H1 (cell line): ENCODE measurements around the gene SPINK1. TPM values are rescaled to one million over a fixed set of nuclear protein-coding genes. Genes with fewer than 3 reads are reported as not detected.
A peak's percentile ranks its signal among the peaks of the same experiment; 100 is the strongest.

Experiments used
- CTCF ChIA-PET: fragments of 300-600 bp; sonication (Branson Sonifier 250); formaldehyde crosslinking; loops from one replicate; lab custom pipeline; 2021; ENCODE audit not compliant: partially characterized antibody; lab: Charles Lee
- POLR2A ChIA-PET: fragments of 300-600 bp; sonication (Branson Sonifier 250); formaldehyde crosslinking; loops from one replicate; lab custom pipeline; 2021; ENCODE audit warnings: inconsistent platforms; ENCODE audit not compliant: partially characterized antibody; lab: Charles Lee
- DNase-seq, 2 experiments: peaks; one replicate each; pipeline versions ENCODE4 v3.0.0 to v3.0.0-alpha.2; 2010 to 2022; ENCODE audit warnings: low spot score in 2 of 2, low read depth in 1 of 2, mixed read lengths in 1 of 2
- FAIRE-seq: peaks from 2 replicates; lab custom pipeline; 2011; peaks lifted over from hg19 to GRCh38; lab: Jason Lieb, UNC
- H2AFZ ChIP-seq: 2 replicates; pipeline ENCODE4 v1.8.1; 2012; ENCODE audit warnings: low read length, inconsistent platforms
- H2AK5ac ChIP-seq: 2 replicates; pipeline ENCODE4 v1.6.1; 2013; ENCODE audit warnings: low read depth, low read length
- H2BK120ac ChIP-seq: replicated peaks from 2 replicates; pipeline ENCODE3; 2013; ENCODE audit warnings: low read depth, low read length, inconsistent platforms
- H2BK12ac ChIP-seq: 2 replicates; pipeline ENCODE4 v1.6.1; 2013; ENCODE audit warnings: low read depth, low read length
- H2BK15ac ChIP-seq: 2 replicates; pipeline ENCODE4 v1.6.1; 2013; ENCODE audit warnings: low read length
- H2BK20ac ChIP-seq: 2 replicates; pipeline ENCODE4 v1.6.1; 2013; ENCODE audit warnings: low read length
- H2BK5ac ChIP-seq: 2 replicates; pipeline ENCODE4 v1.6.1; 2013; ENCODE audit warnings: low read depth, low read length
- H3K14ac ChIP-seq: 2 replicates; pipeline ENCODE4 v1.6.1; 2013; ENCODE audit warnings: inconsistent platforms; ENCODE audit not compliant: insufficient read length
- H3K18ac ChIP-seq: 2 replicates; pipeline ENCODE4 v1.6.1; 2013; ENCODE audit warnings: low read length; ENCODE audit errors: extremely low read depth
- H3K23ac ChIP-seq: 2 replicates; pipeline ENCODE4 v1.6.1; 2013; ENCODE audit warnings: inconsistent platforms; ENCODE audit not compliant: insufficient read length
- H3K23me2 ChIP-seq: 2 replicates; pipeline ENCODE4 v1.6.1; 2013; ENCODE audit warnings: low read depth, low read length
- H3K27ac ChIP-seq: 2 replicates; pipeline ENCODE4 v1.6.1; 2011; ENCODE audit warnings: low read depth, low read length, inconsistent platforms
- H3K27me3 ChIP-seq, 4 experiments: replicated peaks in 1 of 4; 1 replicate in 1 of 4; 2 replicates in 3 of 4; pipeline versions ENCODE4 v1.6.1 to v1.8.1; 2011 to 2013; ENCODE audit warnings: low read length in 3 of 4, mild to moderate bottlenecking in 3 of 4, inconsistent platforms in 2 of 4, mixed read lengths in 2 of 4, moderate library complexity in 1 of 4; ENCODE audit not compliant: control insufficient read depth in 3 of 4, insufficient read depth in 3 of 4; ENCODE audit errors: extremely low read depth in 1 of 4
- H3K36me3 ChIP-seq, 4 experiments: 2 replicates each; pipeline versions ENCODE4 v1.6.1 to v1.8.1; 2011 to 2013; ENCODE audit warnings: mild to moderate bottlenecking in 4 of 4, low read length in 3 of 4, moderate library complexity in 2 of 4, control low read depth in 1 of 4, inconsistent platforms in 1 of 4; ENCODE audit not compliant: insufficient read depth in 4 of 4, control insufficient read depth in 2 of 4
- H3K4ac ChIP-seq: replicated peaks from 2 replicates; pipeline ENCODE3; 2013; ENCODE audit warnings: low read length, low read depth, mixed read lengths, inconsistent platforms; ENCODE audit not compliant: insufficient read length
- H3K4me1 ChIP-seq, 4 experiments: replicated peaks in 1 of 4; 1 replicate in 1 of 4; 2 replicates in 3 of 4; pipeline versions ENCODE4 v1.6.1 to v1.8.1; 2011 to 2013; ENCODE audit warnings: low read length in 3 of 4, inconsistent platforms in 2 of 4, mixed read lengths in 1 of 4; ENCODE audit not compliant: insufficient read depth in 4 of 4, control insufficient read depth in 3 of 4
- H3K4me2 ChIP-seq, 2 experiments: 2 replicates each; pipeline versions ENCODE4 v1.6.1 to v1.8.1; 2011 to 2013; ENCODE audit warnings: low read depth in 2 of 2, low read length in 2 of 2, control low read depth in 1 of 2, inconsistent platforms in 1 of 2, mild to moderate bottlenecking in 1 of 2; ENCODE audit not compliant: insufficient read depth in 1 of 2
- H3K4me3 ChIP-seq, 4 experiments: fragments of 200-600, 300-600 bp in 1 of 4; sonication (generic), shearing (Covaris generic), sonication (Bioruptor Twin) in 1 of 4; 2 replicates each; pipeline versions ENCODE4 v1.5.1 to v1.8.1; 2011 to 2016; ENCODE audit warnings: low read length in 4 of 4, low read depth in 3 of 4, control low read depth in 2 of 4, inconsistent platforms in 2 of 4, mild to moderate bottlenecking in 2 of 4, mixed read lengths in 1 of 4, moderate library complexity in 1 of 4; ENCODE audit not compliant: insufficient read depth in 2 of 4; ENCODE audit errors: extremely low read depth in 1 of 4
- H3K56ac ChIP-seq: replicated peaks from 2 replicates; pipeline ENCODE3; 2013; ENCODE audit warnings: low read depth, mild to moderate bottlenecking, mixed read lengths, low read length, inconsistent platforms; ENCODE audit not compliant: insufficient read length
- H3K79me1 ChIP-seq: 2 replicates; pipeline ENCODE4 v1.6.1; 2013; ENCODE audit warnings: low read depth, low read length, control low read depth
- H3K79me2 ChIP-seq, 2 experiments: 2 replicates each; pipeline versions ENCODE4 v1.6.1 to v1.8.1; 2012 to 2013; ENCODE audit warnings: low read length in 2 of 2, mild to moderate bottlenecking in 2 of 2, inconsistent platforms in 1 of 2; ENCODE audit not compliant: insufficient read depth in 2 of 2, control insufficient read depth in 1 of 2
- H3K9ac ChIP-seq, 4 experiments: replicated peaks in 1 of 4; 1 replicate in 1 of 4; 2 replicates in 3 of 4; pipeline versions ENCODE4 v1.6.1 to v1.8.1; 2011 to 2013; ENCODE audit warnings: low read depth in 3 of 4, low read length in 3 of 4, control low read depth in 2 of 4, mild to moderate bottlenecking in 2 of 4, moderate library complexity in 2 of 4, inconsistent platforms in 1 of 4; ENCODE audit errors: extremely low read depth in 1 of 4
- H3K9me3 ChIP-seq, 2 experiments: 2 replicates each; pipeline versions ENCODE4 v1.6.1 to v1.8.1; 2012 to 2013; ENCODE audit warnings: mild to moderate bottlenecking in 2 of 2, moderate library complexity in 2 of 2, control low read depth in 1 of 2, inconsistent platforms in 1 of 2, low read depth in 1 of 2, low read length in 1 of 2, mixed read lengths in 1 of 2; ENCODE audit not compliant: insufficient read depth in 2 of 2
- H4K20me1 ChIP-seq, 2 experiments: replicated peaks in 1 of 2; 2 replicates each; pipeline versions ENCODE3 to v1.8.1; 2011 to 2013; ENCODE audit warnings: inconsistent platforms in 2 of 2, low read length in 2 of 2, mild to moderate bottlenecking in 1 of 2; ENCODE audit not compliant: insufficient read depth in 2 of 2, control insufficient read depth in 1 of 2
- H4K5ac ChIP-seq: 2 replicates; pipeline ENCODE4 v1.6.1; 2013; ENCODE audit warnings: low read length, low read depth, mixed read lengths, inconsistent platforms; ENCODE audit not compliant: insufficient read length
- H4K8ac ChIP-seq: 2 replicates; pipeline ENCODE4 v1.8.0; 2013; ENCODE audit warnings: mild to moderate bottlenecking, moderate library complexity, low read length, inconsistent platforms; ENCODE audit not compliant: insufficient read depth; ENCODE audit errors: extremely low read depth
- H4K91ac ChIP-seq: replicated peaks from 2 replicates; pipeline ENCODE3; 2013; ENCODE audit warnings: low read length, mixed read lengths, inconsistent platforms; ENCODE audit not compliant: insufficient read length
- ASH2L ChIP-seq: fragments of 200-600, 300-600 bp; sonication (generic); IDR thresholded peaks from one replicate; pipeline ENCODE4 v1.7.1; 2017; ENCODE audit warnings: low read length
- CBX5 ChIP-seq: fragments of 300-800, 300-1000 bp; sonication (generic); IDR thresholded peaks from 2 replicates; pipeline ENCODE4 v1.7.1; 2016; ENCODE audit warnings: antibody characterized with exemption, low read length, low read depth
- FOSL1 ChIP-seq: IDR thresholded peaks from 2 replicates; pipeline ENCODE4 v1.6.1; 2011; ENCODE audit warnings: mild to moderate bottlenecking, low read depth, low read length, moderate library complexity; ENCODE audit not compliant: insufficient read depth
- PHF8 ChIP-seq: fragments of 200-600 bp; sonication (generic); conservative IDR thresholded peaks from 2 replicates; pipeline ENCODE4 v1.7.1; 2012; ENCODE audit warnings: low read depth, mild to moderate bottlenecking, inconsistent platforms, low read length, moderate library complexity
- POLR2A ChIP-seq, 2 experiments: IDR thresholded peaks; 1 replicate in 1 of 2; 2 replicates in 1 of 2; pipeline ENCODE4 v1.6.1; 2011; ENCODE audit warnings: low read depth in 2 of 2, low read length in 2 of 2, mild to moderate bottlenecking in 2 of 2; ENCODE audit errors: control extremely low read depth in 1 of 2
- RXRA ChIP-seq: IDR thresholded peaks from 2 replicates; pipeline ENCODE4 v1.6.1; 2011; ENCODE audit warnings: low read depth, mild to moderate bottlenecking, low read length, moderate library complexity; ENCODE audit not compliant: insufficient read depth
- SIN3A ChIP-seq, 2 experiments: IDR thresholded peaks in 1 of 2; conservative IDR thresholded peaks in 1 of 2; 2 replicates each; pipeline ENCODE4 v1.6.1; 2011 to 2012; ENCODE audit warnings: low read length in 2 of 2, improper control_type of control experiment in 1 of 2, low read depth in 1 of 2, mild to moderate bottlenecking in 1 of 2
- SIRT6 ChIP-seq: IDR thresholded peaks from one replicate; pipeline ENCODE4 v1.7.1; 2012; ENCODE audit warnings: low read length, inconsistent platforms
- SIX5 ChIP-seq: IDR thresholded peaks from 2 replicates; pipeline ENCODE4 v1.6.1; 2011; ENCODE audit warnings: mild to moderate bottlenecking, low read depth, low read length
- TBP ChIP-seq: IDR thresholded peaks from 2 replicates; pipeline ENCODE4 v1.6.1; 2011; ENCODE audit warnings: low read depth, low read length, improper control_type of control experiment
- TEAD4 ChIP-seq: IDR thresholded peaks from 2 replicates; pipeline ENCODE4 v1.6.1; 2012; ENCODE audit warnings: low read depth, low read length, inconsistent platforms, mixed read lengths
- WGBS, 2 experiments: shearing (Covaris generic) in 1 of 2; methylation state at CpG; one replicate each; pipeline versions ENCODE4 v1.1.6 to v1.1.7; 2013 to 2015; ENCODE audit warnings: low lambda C conversion rate in 2 of 2, mixed read lengths in 2 of 2, inconsistent platforms in 1 of 2, low coverage in 1 of 2, missing lambda C conversion rate in 1 of 2; ENCODE audit not compliant: insufficient replicate concordance in 2 of 2, insufficient coverage in 1 of 2, insufficient read length in 1 of 2; ENCODE audit errors: extremely low coverage in 1 of 2, missing lambda C conversion rate in 1 of 2; 5-methylcytosine and 5-hydroxymethylcytosine counted together
- polyA plus RNA-seq, 7 experiments: library from polyadenylated mRNA; depleted of rRNA in 3 of 7; stranded (reverse) in 5 of 7; unstranded in 2 of 7; fragments of >200 nt in 5 of 7; fragments of 200-250 nt in 2 of 7; gene quantifications; 1 replicate in 5 of 7; 2 replicates in 1 of 7; 4 replicates in 1 of 7; pipeline versions ENCODE4 v1.2.1 to v1.2.3, GENCODE V29; 2011 to 2013; ENCODE audit warnings: missing spikeins in 2 of 7, mixed read lengths in 2 of 7
- total RNA-seq: library from RNA; stranded (reverse); fragmentation: NEBNext Ultra II Directional; extraction: Animal tissue kit (Norgen Biotek cat#: 25700); gene quantifications from 2 replicates; pipeline ENCODE4 v1.2.1, GENCODE V29; 2021
- TF ChIP-seq, protein P1 (sequence below): IDR thresholded peaks from 2 replicates; pipeline ENCODE4 v1.6.1; 2011; ENCODE audit warnings: low read length, improper control_type of control experiment
- TF ChIP-seq, protein P2 (sequence below): IDR thresholded peaks from 2 replicates; pipeline ENCODE4 v1.6.1; 2012; ENCODE audit warnings: inconsistent platforms

SPINK1 gene
- total and polyA plus RNA-seq, 2 of the 8 experiments (the other 6 are each of a cell fraction or from before 2014, with no cell fraction given): 0.48 to 1.3 TPM

DNA sequence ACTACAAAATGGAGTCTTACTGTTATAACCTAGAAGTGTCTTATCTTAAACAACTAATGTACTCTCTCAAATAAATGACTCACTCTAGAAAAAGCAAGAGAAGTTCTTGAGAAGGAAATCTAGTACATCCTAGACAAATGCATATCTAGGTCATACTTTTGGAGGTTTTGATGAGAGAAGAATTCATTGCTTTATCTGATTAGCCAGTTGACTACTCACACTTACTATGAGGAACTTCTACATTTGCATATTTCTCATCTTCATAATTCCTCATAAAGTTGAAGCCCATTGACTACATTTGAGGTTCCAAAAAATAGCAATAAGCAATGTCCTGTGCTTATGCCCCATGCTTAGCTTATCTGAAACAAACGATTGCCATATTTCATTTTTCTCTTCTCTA lies 51.8 kb downstream of the SPINK1 start:
- no peaks in the 10 kb centered on the region for H4K20me1 ChIP-seq
- no peak overlapping the region for H4K91ac ChIP-seq
- H3K14ac ChIP-seq: no peak overlapping the region
- WGBS, 2 experiments: 67% methylated on average over 1 of the region's 1 CpG; no CpG with 5 or more reads in 1 of the 2 experiments
- no peak overlapping the region for H3K4ac ChIP-seq
- H3K23ac ChIP-seq: no peak overlapping the region
- peaks cover 0 to 68% of the 10 kb centered on the region in 2 experiments; a peak in 3 of 4 replicates for H3K79me2 ChIP-seq
- H3K27me3 ChIP-seq: peaks cover 0 to 2% (median 0%) of the 10 kb centered on the region in 4 experiments; a peak in 1 of 7 replicates
- H3K23me2 ChIP-seq: peaks cover 5% of the 10 kb centered on the region; the same call in 1 of the 2 replicates
- H3K56ac ChIP-seq: no peak overlapping the region
- H3K79me1 ChIP-seq: no peaks in the 10 kb centered on the region
- CTCF ChIA-PET: interaction anchor here (2.5 kb wide), 1 partner anchor 43 kb away, joined by 6 read pairs; no protein-coding TSS in a partner anchor
- H2AK5ac ChIP-seq: no peak overlapping the region
- H4K8ac ChIP-seq: no peak overlapping the region
- DNase-seq (no peak), FAIRE-seq (no peak)
- H2BK12ac ChIP-seq: no peak overlapping the region
- H2BK20ac ChIP-seq: no peak overlapping the region
- no peak overlapping the region for H3K18ac ChIP-seq
- H2BK5ac ChIP-seq: no peak overlapping the region
- H3K9ac ChIP-seq: peak overlapping the region in 1 of 4 experiments; percentile 34; a peak in 1 of 7 replicates
- peaks cover 0 to 7% (median 3%) of the 10 kb centered on the region in 4 experiments; a peak in 2 of 7 replicates for H3K4me1 ChIP-seq
- H2AFZ ChIP-seq: no peak overlapping the region
- H2BK120ac ChIP-seq: no peak overlapping the region
- no peak overlapping the region for H2BK15ac ChIP-seq
- H3K4me3 ChIP-seq: peak overlapping the region in 1 of 4 experiments; percentile 85; a peak in 2 of 8 replicates
- H3K9me3 ChIP-seq: peaks cover 2 to 6% of the 10 kb centered on the region in 2 experiments; a peak in 2 of 4 replicates
- POLR2A ChIA-PET: interaction anchor here (1.1 to 1.4 kb wide), 2 partner anchors 30 to 33 kb away, joined by 3 to 4 read pairs; no protein-coding TSS in a partner anchor
- peak overlapping the region; percentile 76 to 94; a peak in 1 of 4 replicates for H3K4me2 ChIP-seq
- no peak overlapping the region for H4K5ac ChIP-seq
- peaks cover 0 to 8% (median 0%) of the 10 kb centered on the region in 4 experiments; a peak in 2 of 8 replicates for H3K36me3 ChIP-seq
- no peak overlapping the region for H3K27ac ChIP-seq
- no peak for TF ChIP-seq RXRA
- no peak for TF ChIP-seq FOSL1
- no peak for TF ChIP-seq ASH2L
- TF ChIP-seq SIX5: no peak
- no peak for TF ChIP-seq POLR2A (IDR thresholded peaks at IDR 0.05; ENCODE audit: control extremely low read depth in 1 of 2, low read depth in 2 of 2, low read length in 2 of 2)
- no peak for TF ChIP-seq SIN3A (conservative IDR thresholded peaks at IDR 0.05 in 1 of 2, IDR thresholded peaks at IDR 0.05 in 1 of 2; ENCODE audit: low read depth in 1 of 2, low read length in 2 of 2)
- no peak for TF ChIP-seq SIRT6
- TF ChIP-seq, protein P1, sequence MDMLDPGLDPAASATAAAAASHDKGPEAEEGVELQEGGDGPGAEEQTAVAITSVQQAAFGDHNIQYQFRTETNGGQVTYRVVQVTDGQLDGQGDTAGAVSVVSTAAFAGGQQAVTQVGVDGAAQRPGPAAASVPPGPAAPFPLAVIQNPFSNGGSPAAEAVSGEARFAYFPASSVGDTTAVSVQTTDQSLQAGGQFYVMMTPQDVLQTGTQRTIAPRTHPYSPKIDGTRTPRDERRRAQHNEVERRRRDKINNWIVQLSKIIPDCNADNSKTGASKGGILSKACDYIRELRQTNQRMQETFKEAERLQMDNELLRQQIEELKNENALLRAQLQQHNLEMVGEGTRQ: no peak
- TF ChIP-seq, protein P2, sequence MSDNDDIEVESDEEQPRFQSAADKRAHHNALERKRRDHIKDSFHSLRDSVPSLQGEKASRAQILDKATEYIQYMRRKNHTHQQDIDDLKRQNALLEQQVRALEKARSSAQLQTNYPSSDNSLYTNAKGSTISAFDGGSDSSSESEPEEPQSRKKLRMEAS: no peak
- no peak for TF ChIP-seq PHF8
- TF ChIP-seq TEAD4: no peak
- no peak for TF ChIP-seq TBP
- no peak for TF ChIP-seq CBX5
